ENCODE results near the gene MAML1.

GRCh38 chr5:179730356-179730755 lies 2.3 kb upstream of the MAML1 start:
- no peak for TF ChIP-seq CBFB (IDR thresholded peaks at IDR 0.05; ENCODE audit: low read depth)
- TF ChIP-seq EP300 (IDR thresholded peaks at IDR 0.05; ENCODE audit: borderline replicate concordance in 1 of 2, control insufficient read depth in 1 of 2, low read depth in 2 of 2, low read length in 2 of 2): no peak
- TF ChIP-seq POLR2A (IDR thresholded peaks at IDR 0.05; ENCODE audit: low read depth, low read length): no peak
- TF ChIP-seq, protein P1, sequence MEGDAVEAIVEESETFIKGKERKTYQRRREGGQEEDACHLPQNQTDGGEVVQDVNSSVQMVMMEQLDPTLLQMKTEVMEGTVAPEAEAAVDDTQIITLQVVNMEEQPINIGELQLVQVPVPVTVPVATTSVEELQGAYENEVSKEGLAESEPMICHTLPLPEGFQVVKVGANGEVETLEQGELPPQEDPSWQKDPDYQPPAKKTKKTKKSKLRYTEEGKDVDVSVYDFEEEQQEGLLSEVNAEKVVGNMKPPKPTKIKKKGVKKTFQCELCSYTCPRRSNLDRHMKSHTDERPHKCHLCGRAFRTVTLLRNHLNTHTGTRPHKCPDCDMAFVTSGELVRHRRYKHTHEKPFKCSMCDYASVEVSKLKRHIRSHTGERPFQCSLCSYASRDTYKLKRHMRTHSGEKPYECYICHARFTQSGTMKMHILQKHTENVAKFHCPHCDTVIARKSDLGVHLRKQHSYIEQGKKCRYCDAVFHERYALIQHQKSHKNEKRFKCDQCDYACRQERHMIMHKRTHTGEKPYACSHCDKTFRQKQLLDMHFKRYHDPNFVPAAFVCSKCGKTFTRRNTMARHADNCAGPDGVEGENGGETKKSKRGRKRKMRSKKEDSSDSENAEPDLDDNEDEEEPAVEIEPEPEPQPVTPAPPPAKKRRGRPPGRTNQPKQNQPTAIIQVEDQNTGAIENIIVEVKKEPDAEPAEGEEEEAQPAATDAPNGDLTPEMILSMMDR (IDR thresholded peaks at IDR 0.05 in 2 of 3, conservative IDR thresholded peaks at IDR 0.05 in 1 of 3; ENCODE audit: control insufficient read depth in 2 of 3, extremely low read depth in 1 of 3, insufficient read depth in 1 of 3, low read depth in 3 of 3, low read length in 3 of 3): no peak
- no peak for TF ChIP-seq CBX5 (IDR thresholded peaks at IDR 0.05; ENCODE audit: low read depth)
- no peak for TF ChIP-seq ZNF274 (IDR thresholded peaks at IDR 0.05; ENCODE audit: insufficient read depth, insufficient read length)
- TF ChIP-seq IRF3 (IDR thresholded peaks at IDR 0.05): no peak
- TF ChIP-seq BCL11A (IDR thresholded peaks at IDR 0.05; ENCODE audit: low read depth, low read length): no peak
- no peak for TF ChIP-seq BHLHE40 (IDR thresholded peaks at IDR 0.05; ENCODE audit: borderline replicate concordance in 1 of 2, low read depth in 2 of 2, low read length in 1 of 2)
- TF ChIP-seq REST (IDR thresholded peaks at IDR 0.05; ENCODE audit: low read depth, low read length): no peak
- TF ChIP-seq RCOR1 (conservative IDR thresholded peaks at IDR 0.05; ENCODE audit: low read depth, low read length): no peak
